ENCODE measurements around the gene AMPD2.

DNA sequence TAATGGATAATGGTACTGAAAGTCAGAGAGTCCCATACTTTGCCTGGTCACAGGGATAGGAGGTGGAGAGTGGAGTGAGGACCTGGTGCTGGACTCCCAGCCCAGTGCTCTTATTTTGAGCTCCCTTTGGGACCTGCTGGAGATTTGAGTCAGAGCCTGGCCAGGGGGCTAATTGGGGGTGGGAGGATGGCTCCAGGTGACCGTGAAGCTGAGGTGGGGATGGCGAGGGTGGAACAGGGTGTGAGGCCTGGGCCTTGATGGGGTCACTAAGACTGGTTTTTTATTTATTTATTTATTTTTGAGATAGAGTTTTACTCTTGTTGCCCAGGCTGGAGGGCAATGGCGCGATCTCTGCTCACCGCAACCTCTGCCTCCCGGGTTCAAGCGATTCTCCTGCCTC is 17.8 kb downstream of the AMPD2 start:
- TF ChIP-seq POLR2A (IDR thresholded peaks at IDR 0.05; ENCODE audit: low read depth, low read length) (no peak), CTCF (IDR thresholded peaks at IDR 0.05; ENCODE audit: extremely low read depth in 1 of 2, insufficient read depth in 1 of 2, low read depth in 1 of 2, low read length in 2 of 2) (no peak), GATA2 (IDR thresholded peaks at IDR 0.05; ENCODE audit: insufficient read depth, insufficient read length, low read depth, low read length) (no peak), MYC (IDR thresholded peaks at IDR 0.05; ENCODE audit: low read depth, low read length) (no peak), POLR2AphosphoS5 (IDR thresholded peaks at IDR 0.05; ENCODE audit: insufficient read depth, low read depth, low read length) (no peak), EZH2 (IDR thresholded peaks at IDR 0.05; ENCODE audit: borderline replicate concordance, low read depth, low read length, severe bottlenecking) (no peak)
